IMR-90 (cell line): ENCODE measurements around the gene PDS5A. TPM values are rescaled to one million over a fixed set of nuclear protein-coding genes. Genes with fewer than 3 reads are reported as not detected.

Experiments used
- ATAC-seq: fragments of 200-7000 bp; cut with Tn5 transposase; 2 replicates; pipeline ENCODE4 v1.9.1; 2020; ENCODE audit warnings: low read depth, mild to moderate bottlenecking, moderate library complexity
- BruUV-seq: library from RNA; stranded (reverse); fragments of 400-500 nt; replicated peaks from 2 replicates; lab custom pipeline; 2021; lab: Mats Ljungman, UMichigan
- CTCF ChIA-PET: fragments of 300-600 bp; formaldehyde crosslinking; extraction: SDS; loops from one replicate; lab custom pipeline; 2021; ENCODE audit warnings: antibody characterized with exemption; lab: Yijun Ruan, JAX
- POLR2A ChIA-PET: fragments of 300-600 bp; sonication (Branson Sonifier 250); formaldehyde crosslinking; loops from one replicate; lab custom pipeline; 2022; ENCODE audit warnings: antibody characterized with exemption; ENCODE audit not compliant: unreplicated experiment; lab: Charles Lee
- DNase-seq: peaks from one replicate; pipeline ENCODE4 v3.0.0; 2013
- H2AFZ ChIP-seq: replicated peaks from 2 replicates; pipeline ENCODE3; 2013; ENCODE audit warnings: low read length, mild to moderate bottlenecking; ENCODE audit not compliant: poor library complexity
- H2AK5ac ChIP-seq: 2 replicates; pipeline ENCODE4 v1.6.1; 2013; ENCODE audit warnings: low read depth, low read length, inconsistent platforms
- H2AK9ac ChIP-seq: replicated peaks from 2 replicates; pipeline ENCODE3; 2013; ENCODE audit warnings: mild to moderate bottlenecking, low read depth, low read length, moderate library complexity; ENCODE audit not compliant: poor library complexity
- H2BK120ac ChIP-seq: 2 replicates; pipeline ENCODE4 v1.6.1; 2013; ENCODE audit warnings: low read depth, low read length, inconsistent platforms
- H2BK15ac ChIP-seq: 3 replicates; pipeline ENCODE4 v1.6.1; 2013; ENCODE audit warnings: low read depth, low read length, inconsistent platforms
- H2BK20ac ChIP-seq: 2 replicates; pipeline ENCODE4 v1.6.1; 2013; ENCODE audit warnings: low read depth, mild to moderate bottlenecking, inconsistent platforms, low read length, moderate library complexity
- H2BK5ac ChIP-seq: 2 replicates; pipeline ENCODE4 v1.6.1; 2013; ENCODE audit warnings: mild to moderate bottlenecking, low read depth, low read length, inconsistent platforms; ENCODE audit not compliant: poor library complexity, severe bottlenecking
- H3K14ac ChIP-seq: replicated peaks from 2 replicates; pipeline ENCODE4 v1.6.1; 2013; ENCODE audit warnings: low read depth, low read length, inconsistent platforms
- H3K18ac ChIP-seq: 2 replicates; pipeline ENCODE4 v1.6.1; 2013; ENCODE audit warnings: low read depth, low read length, control low read depth
- H3K23ac ChIP-seq: 2 replicates; pipeline ENCODE4 v1.6.1; 2013; ENCODE audit warnings: low read depth, low read length, inconsistent platforms
- H3K27ac ChIP-seq: 2 replicates; pipeline ENCODE4 v1.5.1; 2013; ENCODE audit warnings: mild to moderate bottlenecking, control low read depth, low read length; ENCODE audit not compliant: insufficient read depth
- H3K27me3 ChIP-seq: 2 replicates; pipeline ENCODE4 v1.6.1; 2013; ENCODE audit warnings: low read length; ENCODE audit not compliant: control insufficient read depth, insufficient read depth
- H3K36me3 ChIP-seq: 2 replicates; pipeline ENCODE4 v1.6.1; 2013; ENCODE audit warnings: low read length, mixed read lengths; ENCODE audit not compliant: control insufficient read depth, insufficient read depth
- H3K4ac ChIP-seq: 2 replicates; pipeline ENCODE4 v1.6.1; 2013; ENCODE audit warnings: low read depth, low read length, inconsistent platforms
- H3K4me1 ChIP-seq: 2 replicates; pipeline ENCODE4 v1.6.1; 2013; ENCODE audit warnings: low read length, mixed read lengths; ENCODE audit not compliant: control insufficient read depth, insufficient read depth
- H3K4me2 ChIP-seq: 2 replicates; pipeline ENCODE4 v1.6.1; 2013; ENCODE audit warnings: low read depth, mild to moderate bottlenecking, control low read depth, low read length, moderate library complexity
- H3K4me3 ChIP-seq: 2 replicates; pipeline ENCODE4 v1.5.1; 2013; ENCODE audit warnings: low read depth, mild to moderate bottlenecking, control low read depth, low read length, moderate library complexity; ENCODE audit not compliant: insufficient read depth
- H3K56ac ChIP-seq: 2 replicates; pipeline ENCODE4 v1.6.1; 2013; ENCODE audit warnings: low read length, inconsistent platforms; ENCODE audit not compliant: insufficient read depth; ENCODE audit errors: extremely low read depth
- H3K79me1 ChIP-seq, 2 experiments: 2 replicates each; pipeline ENCODE4 v1.6.1; 2013; ENCODE audit warnings: low read length in 2 of 2, inconsistent platforms in 1 of 2, low read depth in 1 of 2
- H3K9ac ChIP-seq: 2 replicates; pipeline ENCODE4 v1.6.1; 2013; ENCODE audit warnings: low read depth, low read length, control low read depth
- H3K9me1 ChIP-seq: 2 replicates; pipeline ENCODE4 v1.6.1; 2013; ENCODE audit warnings: low read length, inconsistent platforms; ENCODE audit not compliant: insufficient read depth
- H3K9me3 ChIP-seq: 2 replicates; pipeline ENCODE4 v1.6.1; 2013; ENCODE audit warnings: low read length; ENCODE audit not compliant: control insufficient read depth, insufficient read depth
- H4K20me1 ChIP-seq: 2 replicates; pipeline ENCODE4 v1.6.1; 2013; ENCODE audit warnings: low read length, inconsistent platforms; ENCODE audit not compliant: insufficient read depth
- H4K5ac ChIP-seq: 2 replicates; pipeline ENCODE4 v1.6.1; 2013; ENCODE audit warnings: mild to moderate bottlenecking, low read depth, low read length, control low read depth
- H4K8ac ChIP-seq, 2 experiments: 2 replicates each; pipeline ENCODE4 v1.6.1; 2013; ENCODE audit warnings: low read depth in 2 of 2, low read length in 2 of 2, control low read depth in 1 of 2, inconsistent platforms in 1 of 2
- H4K91ac ChIP-seq: 2 replicates; pipeline ENCODE4 v1.6.1; 2013; ENCODE audit warnings: low read depth, low read length, inconsistent platforms; ENCODE audit not compliant: insufficient read depth
- CTCF ChIP-seq: conservative IDR thresholded peaks from 2 replicates; pipeline ENCODE4 v1.5.1; 2012; ENCODE audit warnings: mild to moderate bottlenecking, low read depth, low read length, improper control_type of control experiment
- ELK1 ChIP-seq: fragments of 150-350 bp; IDR thresholded peaks from 2 replicates; pipeline ENCODE4 v1.6.1; 2016; ENCODE audit warnings: low read depth, mild to moderate bottlenecking, low read length, moderate library complexity, borderline replicate concordance
- MAFK ChIP-seq: IDR thresholded peaks from 2 replicates; pipeline ENCODE4 v1.6.1; 2012; ENCODE audit warnings: low read depth, low read length, improper control_type of control experiment
- MAZ ChIP-seq: IDR thresholded peaks from 2 replicates; pipeline ENCODE4 v1.6.1; 2012; ENCODE audit warnings: low read depth, mild to moderate bottlenecking, low read length, improper control_type of control experiment, moderate library complexity, borderline replicate concordance
- NFE2L2 ChIP-seq: fragments of 150-350 bp; IDR thresholded peaks from 2 replicates; pipeline ENCODE4 v1.6.1; 2016; ENCODE audit warnings: low read depth, mild to moderate bottlenecking, low read length
- POLR2A ChIP-seq: IDR thresholded peaks from 2 replicates; pipeline ENCODE4 v1.6.1; 2012; ENCODE audit warnings: mild to moderate bottlenecking, low read depth, low read length
- RFX5 ChIP-seq: IDR thresholded peaks from 2 replicates; pipeline ENCODE4 v1.8.0; 2012; ENCODE audit warnings: low read depth, mild to moderate bottlenecking, low read length, moderate library complexity
- USF2 ChIP-seq: fragments of 150-350 bp; IDR thresholded peaks from 2 replicates; pipeline ENCODE4 v1.6.1; 2017; ENCODE audit warnings: mild to moderate bottlenecking, antibody characterized with exemption, low read length, low read depth
- WGBS, 2 experiments: methylation state at CpG; one replicate each; pipeline versions ENCODE4 v1.1.5 to v1.1.7; 2013; ENCODE audit warnings: missing lambda C conversion rate in 2 of 2; ENCODE audit not compliant: insufficient read length in 1 of 2; ENCODE audit errors: extremely low coverage in 2 of 2; 5-methylcytosine and 5-hydroxymethylcytosine counted together
- dilution Hi-C: fragments of 300-500 bp; cut with HindIII; formaldehyde crosslinking; loops from one replicate; pipeline ENCODE4 v1.14.3; 2018; ENCODE audit warnings: low sequenced_read_pairs; ENCODE audit not compliant: unreplicated experiment
- in situ Hi-C: fragments of 300-500 bp; cut with MboI; formaldehyde crosslinking; loops from 3 replicates; pipeline ENCODE4 v1.14.3; 2019; ENCODE audit warnings: low sequenced_read_pairs, inconsistent platforms, mixed read lengths
- intact Hi-C: fragments of 100-400 bp; cut with micrococcal nuclease; formaldehyde crosslinking; loops from 2 replicates; pipeline ENCODE4 v1.10.0; 2022
- polyA plus RNA-seq, 3 experiments: library from polyadenylated mRNA; depleted of rRNA; stranded (reverse); fragments of >200 nt; gene quantifications; 2 replicates each; pipeline ENCODE4 v1.2.3, GENCODE V29; 2012; ENCODE audit warnings: low replicate concordance in 1 of 3
- total RNA-seq: library from RNA; depleted of rRNA; stranded (reverse); fragments of >200 nt; gene quantifications from 2 replicates; pipeline ENCODE4 v1.2.3, GENCODE V29; 2012

PDS5A gene
- total and polyA plus RNA-seq, 2 of the 4 experiments (the other 2 are of a cell fraction) = 16.3 to 33.5 TPM

GRCh38 chr4:39825090-39825489, 152.6 kb downstream of the PDS5A start:
- H2AK9ac ChIP-seq = no peak overlapping the region
- dilution Hi-C loops = no loop called here
- H3K14ac ChIP-seq = no peak overlapping the region
- ChIA-PET CTCF (interaction anchor here (0.6 to 0.7 kb wide), 2 partner anchors 40 to 717 kb away, joined by 6 to 10 read pairs; no protein-coding TSS in a partner anchor), POLR2A (interaction anchor here (0.5 kb wide), 1 partner anchor 12 kb away, joined by 6 read pairs; no protein-coding TSS in a partner anchor)
- H2BK120ac ChIP-seq = no peak overlapping the region
- H3K27me3 ChIP-seq = no peaks in the 10 kb centered on the region
- no peak overlapping the region for H3K18ac ChIP-seq
- no peak overlapping the region for H2BK5ac ChIP-seq
- H4K20me1 ChIP-seq = no peaks in the 10 kb centered on the region; the same call in 1 of the 2 replicates
- no peak overlapping the region for H3K4me2 ChIP-seq
- no peak for ATAC-seq
- peaks cover 12% of the 10 kb centered on the region for H3K36me3 ChIP-seq
- 0 out of 2 replicates have a peak, but pooled peaks cover 2% of the 10 kb centered on the region for H3K4me1 ChIP-seq
- H2BK15ac ChIP-seq = no peak overlapping the region
- H3K9ac ChIP-seq = no peak overlapping the region
- H4K91ac ChIP-seq = no peak overlapping the region
- H3K4me3 ChIP-seq = no peak overlapping the region
- no peak overlapping the region for H4K5ac ChIP-seq
- TF ChIP-seq CTCF (no peak), MAZ (no peak), ELK1 (no peak), MAFK (no peak), RFX5 (no peak), NFE2L2 (no peak), POLR2A (no peak), USF2 (no peak)
- in situ Hi-C loops = no loop called here
- no peaks in the 10 kb centered on the region for H3K9me3 ChIP-seq
- WGBS, 2 experiments = no CpG with 5 or more reads among the region's 3 CpGs
- H3K4ac ChIP-seq = no peak overlapping the region
- no peak overlapping the region for H4K8ac ChIP-seq
- intact Hi-C loops = no loop called here
- H2BK20ac ChIP-seq = no peak overlapping the region
- H3K56ac ChIP-seq = no peak overlapping the region
- peaks cover 0 to 10% of the 10 kb centered on the region in 2 experiments; a peak in 1 of 4 replicates for H3K79me1 ChIP-seq
- no peak overlapping the region for H2AFZ ChIP-seq
- DNase-seq = no peak
- no peak overlapping the region for H3K27ac ChIP-seq
- H3K9me1 ChIP-seq = peaks cover 5% of the 10 kb centered on the region
- no peak overlapping the region for H2AK5ac ChIP-seq
- no peak overlapping the region for H3K23ac ChIP-seq
- no TSS peak for BruUV-seq
